Epithelial cell of esophagus (primary cell): Measurements from ENCODE around the gene OR2W3.
A peak's percentile ranks its signal among the peaks of the same experiment; 100 is the strongest.

Experiments
- DNase-seq: peaks from one replicate; pipeline ENCODE4 v3.0.0; 2010; ENCODE audit warnings: low read depth
- H3K4me3 ChIP-seq: 2 replicates; pipeline ENCODE4 v1.5.1; 2011; ENCODE audit warnings: mild to moderate bottlenecking, low read length, control low read depth
- CTCF ChIP-seq: IDR thresholded peaks from 2 replicates; pipeline ENCODE4 v1.5.1; 2011; ENCODE audit warnings: low read depth, mild to moderate bottlenecking, low read length, control low read depth, inconsistent platforms; ENCODE audit not compliant: insufficient read depth; ENCODE audit errors: missing control alignments

Gene OR2W3

GRCh38 chr1:247936965-247937734, 41.8 kb downstream of the OR2W3 start:
- H3K4me3 ChIP-seq = peak overlapping the region; percentile 10
- peak; percentile 52 for DNase-seq
- peak; percentile 39 for TF ChIP-seq CTCF

GRCh38 chr1:247942624-247943023, 47.2 kb downstream of the OR2W3 start:
- no peak for DNase-seq
- no peak overlapping the region for H3K4me3 ChIP-seq
- TF ChIP-seq CTCF = no peak
